PC-9 (cell line): Measurements from ENCODE around the gene ARHGEF17. TPM values are rescaled to one million over a fixed set of nuclear protein-coding genes. Genes with fewer than 3 reads are reported as not detected.

Experiments
- BruUV-seq: library from RNA; stranded (reverse); fragments of 400-500 nt; replicated peaks from 2 replicates; lab custom pipeline; 2021; lab: Mats Ljungman, UMichigan
- CTCF ChIA-PET: fragments of 300-600 bp; sonication (Branson Sonifier 250); formaldehyde crosslinking; loops from one replicate; lab custom pipeline; 2022; ENCODE audit warnings: antibody characterized with exemption; lab: Charles Lee
- POLR2A ChIA-PET: fragments of 300-600 bp; sonication (Branson Sonifier 250); formaldehyde crosslinking; loops from one replicate; lab custom pipeline; 2022; ENCODE audit warnings: antibody characterized with exemption; ENCODE audit not compliant: unreplicated experiment; lab: Charles Lee
- DNase-seq, 2 experiments: peaks; one replicate each; pipeline versions ENCODE4 v3.0.0 to v3.0.0-alpha.2; 2015 to 2022; ENCODE audit warnings: mixed read lengths in 1 of 2
- H2AFZ ChIP-seq: fragments of 200-600 bp; sonication (generic); 2 replicates; pipeline ENCODE4 v1.8.1; 2017; ENCODE audit warnings: antibody characterized with exemption
- H3F3A ChIP-seq: fragments of 200-600 bp; sonication (generic); 2 replicates; pipeline ENCODE4 v1.8.1; 2017; ENCODE audit warnings: antibody characterized with exemption, mild to moderate bottlenecking, low read depth; ENCODE audit not compliant: insufficient read depth
- H3K27ac ChIP-seq: fragments of 200-600 bp; sonication (generic); 2 replicates; pipeline ENCODE4 v1.6.1; 2016; ENCODE audit warnings: mixed run types
- H3K27me3 ChIP-seq: fragments of 200-600 bp; sonication (generic); 2 replicates; pipeline ENCODE4 v1.6.1; 2016; ENCODE audit warnings: low read depth, mixed run types; ENCODE audit not compliant: insufficient read depth
- H3K36me3 ChIP-seq: fragments of 200-600 bp; sonication (generic); 2 replicates; pipeline ENCODE4 v1.6.1; 2016; ENCODE audit warnings: low read depth, mixed run types
- H3K4me1 ChIP-seq: fragments of 200-600 bp; sonication (generic); replicated peaks from 2 replicates; pipeline ENCODE4 v1.6.1; 2016; ENCODE audit warnings: mixed run types; ENCODE audit not compliant: insufficient read depth
- H3K4me2 ChIP-seq: fragments of 200-600 bp; sonication (generic); 2 replicates; pipeline ENCODE4 v1.6.1; 2017; ENCODE audit warnings: mixed run types
- H3K4me3 ChIP-seq: fragments of 200-600 bp; sonication (generic); 2 replicates; pipeline ENCODE4 v1.6.1; 2016; ENCODE audit warnings: mixed run types
- H3K79me2 ChIP-seq: fragments of 200-600 bp; sonication (generic); 2 replicates; pipeline ENCODE4 v1.6.1; 2017; ENCODE audit warnings: low read depth, mixed run types
- H3K9me2 ChIP-seq: fragments of 200-600 bp; sonication (generic); 2 replicates; pipeline ENCODE4 v1.8.1; 2017; ENCODE audit warnings: mild to moderate bottlenecking; ENCODE audit not compliant: insufficient read depth
- H3K9me3 ChIP-seq: fragments of 200-600 bp; sonication (generic); 2 replicates; pipeline ENCODE4 v1.8.1; 2016; ENCODE audit warnings: low read depth; ENCODE audit not compliant: insufficient read depth
- H4K20me1 ChIP-seq: fragments of 200-600 bp; sonication (generic); 2 replicates; pipeline ENCODE4 v1.8.1; 2017; ENCODE audit not compliant: insufficient read depth
- CTCF ChIP-seq: fragments of 200-600 bp; sonication (generic); conservative IDR thresholded peaks from 2 replicates; pipeline ENCODE4 v1.6.1; 2017; ENCODE audit warnings: mixed run types, antibody characterized with exemption, mild to moderate bottlenecking, moderate library complexity
- EZH2 ChIP-seq: fragments of 200-600 bp; sonication (generic); IDR thresholded peaks from 2 replicates; pipeline ENCODE4 v1.8.0; 2017; ENCODE audit warnings: antibody characterized with exemption, low read depth
- intact Hi-C: fragments of 100-400 bp; cut with micrococcal nuclease; formaldehyde crosslinking; loops from one replicate; pipeline ENCODE4 v1.10.0; 2022; ENCODE audit not compliant: unreplicated experiment
- total RNA-seq: library from RNA; stranded (reverse); gene quantifications from 2 replicates; pipeline ENCODE4 v1.2.3, GENCODE V29; 2021

ARHGEF17 gene
- total RNA-seq, 1 experiment from 2014 or later: 56.9 TPM

- CTCF ChIA-PET: interaction anchor here (0.5 to 3.8 kb wide), 15 partner anchors 17 to 554 kb away, joined by 3 to 56 read pairs (median 5); no protein-coding TSS in a partner anchor
- BruUV-seq: no TSS peak
Observed at GRCh38 chr11:73306977-73307322, 1.1 kb upstream of the ARHGEF17 start.

GRCh38 chr11:73307323-73308002 is 613 bp upstream of the ARHGEF17 start:
- intact Hi-C loops: loop anchor here (1.0 to 5.0 kb wide), 6 partner anchors 28 to 353 kb away; partner anchors contain the start of gene FAM168A

More at GRCh38 chr11:73306977-73307322, 1.1 kb upstream of the ARHGEF17 start:
- Histone ChIP-seq H4K20me1 (peaks cover 9% of the 10 kb centered on the region), H3K9me3 (no peaks in the 10 kb centered on the region), H3F3A (peaks cover 40% of the 10 kb centered on the region), H3K9me2 (no peaks in the 10 kb centered on the region), H3K4me1 (peaks cover 17% of the 10 kb centered on the region), H3K4me2 (peak overlapping the region; percentile 77), H3K27ac (peak overlapping the region; percentile 3; the same call in 1 of the 2 replicates), H3K36me3 (no peaks in the 10 kb centered on the region), H3K4me3 (peak overlapping the region; percentile 48), H3K79me2 (peaks cover 24% of the 10 kb centered on the region), H3K27me3 (no peaks in the 10 kb centered on the region), H2AFZ (peak overlapping the region; percentile 63)
- no peak for DNase-seq
- intact Hi-C loops: loop anchor here (1.0 to 5.0 kb wide), 6 partner anchors 28 to 354 kb away; partner anchors contain the start of gene FAM168A
- POLR2A ChIA-PET: interaction anchor here (0.5 to 1.0 kb wide), 11 partner anchors 20 to 1187 kb away, joined by 3 to 17 read pairs (median 8); partner anchors contain the start of gene LIPT2
- TF ChIP-seq EZH2: no peak
- TF ChIP-seq CTCF: no peak

More at GRCh38 chr11:73307323-73308002, 613 bp upstream of the ARHGEF17 start:
- Histone ChIP-seq H3K27ac (peak overlapping the region; percentile 79), H4K20me1 (peaks cover 9% of the 10 kb centered on the region), H3K27me3 (no peaks in the 10 kb centered on the region), H3K4me3 (peak overlapping the region; percentile 95), H3K4me1 (peaks cover 22% of the 10 kb centered on the region), H3K4me2 (peak overlapping the region; percentile 98), H2AFZ (peak overlapping the region; percentile 90), H3K9me3 (no peaks in the 10 kb centered on the region), H3K9me2 (no peaks in the 10 kb centered on the region), H3K36me3 (no peaks in the 10 kb centered on the region), H3F3A (peaks cover 40% of the 10 kb centered on the region), H3K79me2 (peaks cover 29% of the 10 kb centered on the region)
- peak; percentile 93 for TF ChIP-seq CTCF
- no peak for TF ChIP-seq EZH2
- BruUV-seq: no TSS peak
- CTCF ChIA-PET: interaction anchor here (0.6 to 3.8 kb wide), 15 partner anchors 16 to 555 kb away, joined by 3 to 56 read pairs (median 5); no protein-coding TSS in a partner anchor
- DNase-seq: peak; percentile 96 to 99
- POLR2A ChIA-PET: interaction anchor here (0.5 to 1.0 kb wide), 13 partner anchors 20 to 1186 kb away, joined by 3 to 17 read pairs (median 8); partner anchors contain the start of genes LIPT2 and PGM2L1
